PC-9 (cell line): ENCODE data around the gene EMC10. TPM values are rescaled to one million over a fixed set of nuclear protein-coding genes. Genes with fewer than 3 reads are reported as not detected.

Experiments used
- BruUV-seq: library from RNA; stranded (reverse); fragments of 400-500 nt; replicated peaks from 2 replicates; lab custom pipeline; 2021; lab: Mats Ljungman, UMichigan
- CTCF ChIA-PET: fragments of 300-600 bp; sonication (Branson Sonifier 250); formaldehyde crosslinking; loops from one replicate; lab custom pipeline; 2022; ENCODE audit warnings: antibody characterized with exemption; lab: Charles Lee
- POLR2A ChIA-PET: fragments of 300-600 bp; sonication (Branson Sonifier 250); formaldehyde crosslinking; loops from one replicate; lab custom pipeline; 2022; ENCODE audit warnings: antibody characterized with exemption; ENCODE audit not compliant: unreplicated experiment; lab: Charles Lee
- DNase-seq, 2 experiments: peaks; one replicate each; pipeline versions ENCODE4 v3.0.0 to v3.0.0-alpha.2; 2015 to 2022; ENCODE audit warnings: mixed read lengths in 1 of 2
- H2AFZ ChIP-seq: fragments of 200-600 bp; sonication (generic); 2 replicates; pipeline ENCODE4 v1.8.1; 2017; ENCODE audit warnings: antibody characterized with exemption
- H3F3A ChIP-seq: fragments of 200-600 bp; sonication (generic); 2 replicates; pipeline ENCODE4 v1.8.1; 2017; ENCODE audit warnings: antibody characterized with exemption, mild to moderate bottlenecking, low read depth; ENCODE audit not compliant: insufficient read depth
- H3K27ac ChIP-seq: fragments of 200-600 bp; sonication (generic); 2 replicates; pipeline ENCODE4 v1.6.1; 2016; ENCODE audit warnings: mixed run types
- H3K27me3 ChIP-seq: fragments of 200-600 bp; sonication (generic); 2 replicates; pipeline ENCODE4 v1.6.1; 2016; ENCODE audit warnings: low read depth, mixed run types; ENCODE audit not compliant: insufficient read depth
- H3K36me3 ChIP-seq: fragments of 200-600 bp; sonication (generic); 2 replicates; pipeline ENCODE4 v1.6.1; 2016; ENCODE audit warnings: low read depth, mixed run types
- H3K4me1 ChIP-seq: fragments of 200-600 bp; sonication (generic); replicated peaks from 2 replicates; pipeline ENCODE4 v1.6.1; 2016; ENCODE audit warnings: mixed run types; ENCODE audit not compliant: insufficient read depth
- H3K4me2 ChIP-seq: fragments of 200-600 bp; sonication (generic); 2 replicates; pipeline ENCODE4 v1.6.1; 2017; ENCODE audit warnings: mixed run types
- H3K4me3 ChIP-seq: fragments of 200-600 bp; sonication (generic); 2 replicates; pipeline ENCODE4 v1.6.1; 2016; ENCODE audit warnings: mixed run types
- H3K79me2 ChIP-seq: fragments of 200-600 bp; sonication (generic); 2 replicates; pipeline ENCODE4 v1.6.1; 2017; ENCODE audit warnings: low read depth, mixed run types
- H3K9me2 ChIP-seq: fragments of 200-600 bp; sonication (generic); 2 replicates; pipeline ENCODE4 v1.8.1; 2017; ENCODE audit warnings: mild to moderate bottlenecking; ENCODE audit not compliant: insufficient read depth
- H3K9me3 ChIP-seq: fragments of 200-600 bp; sonication (generic); 2 replicates; pipeline ENCODE4 v1.8.1; 2016; ENCODE audit warnings: low read depth; ENCODE audit not compliant: insufficient read depth
- H4K20me1 ChIP-seq: fragments of 200-600 bp; sonication (generic); 2 replicates; pipeline ENCODE4 v1.8.1; 2017; ENCODE audit not compliant: insufficient read depth
- CTCF ChIP-seq: fragments of 200-600 bp; sonication (generic); conservative IDR thresholded peaks from 2 replicates; pipeline ENCODE4 v1.6.1; 2017; ENCODE audit warnings: mixed run types, antibody characterized with exemption, mild to moderate bottlenecking, moderate library complexity
- EZH2 ChIP-seq: fragments of 200-600 bp; sonication (generic); IDR thresholded peaks from 2 replicates; pipeline ENCODE4 v1.8.0; 2017; ENCODE audit warnings: antibody characterized with exemption, low read depth
- intact Hi-C: fragments of 100-400 bp; cut with micrococcal nuclease; formaldehyde crosslinking; loops from one replicate; pipeline ENCODE4 v1.10.0; 2022; ENCODE audit not compliant: unreplicated experiment
- total RNA-seq: library from RNA; stranded (reverse); gene quantifications from 2 replicates; pipeline ENCODE4 v1.2.3, GENCODE V29; 2021

Gene EMC10
- total RNA-seq, 1 experiment from 2014 or later: 118 TPM

GRCh38 chr19:50464348-50464747 is 12.0 kb upstream of the EMC10 start:
- intact Hi-C loops: no loop called here
- BruUV-seq: no TSS peak
- ChIA-PET POLR2A (no interaction called here), CTCF (interaction anchor here (0.5 kb wide), 1 partner anchor 97 kb away, joined by 5 read pairs; no protein-coding TSS in a partner anchor)
- H3K4me3 ChIP-seq: no peak overlapping the region
- no peaks in the 10 kb centered on the region for H3F3A ChIP-seq
- peaks cover 15% of the 10 kb centered on the region for H3K27me3 ChIP-seq
- no peaks in the 10 kb centered on the region for H3K9me3 ChIP-seq
- no peak overlapping the region for H3K27ac ChIP-seq
- no peaks in the 10 kb centered on the region for H3K36me3 ChIP-seq
- H3K79me2 ChIP-seq: no peaks in the 10 kb centered on the region
- H2AFZ ChIP-seq: no peak overlapping the region
- no peak for DNase-seq
- H3K4me2 ChIP-seq: no peak overlapping the region
- H3K9me2 ChIP-seq: no peaks in the 10 kb centered on the region
- no peak for TF ChIP-seq EZH2
- no peak for TF ChIP-seq CTCF
- H4K20me1 ChIP-seq: no peaks in the 10 kb centered on the region
- H3K4me1 ChIP-seq: peaks cover 8% of the 10 kb centered on the region

- H3K27me3 ChIP-seq: peaks cover 22% of the 10 kb centered on the region
- no peak overlapping the region for H3K4me3 ChIP-seq
- DNase-seq: no peak
- H3K9me3 ChIP-seq: no peaks in the 10 kb centered on the region
- no peak overlapping the region for H3K27ac ChIP-seq
- H2AFZ ChIP-seq: no peak overlapping the region
- BruUV-seq: no TSS peak
- H3K4me1 ChIP-seq: peaks cover 8% of the 10 kb centered on the region
- H3F3A ChIP-seq: no peaks in the 10 kb centered on the region
- no peaks in the 10 kb centered on the region for H3K9me2 ChIP-seq
- H3K36me3 ChIP-seq: no peaks in the 10 kb centered on the region
- ChIA-PET POLR2A (no interaction called here), CTCF (interaction anchor here (0.5 kb wide), 2 partner anchors 97 to 166 kb away, joined by 5 to 12 read pairs; no protein-coding TSS in a partner anchor)
- H3K4me2 ChIP-seq: no peak overlapping the region
- H3K79me2 ChIP-seq: no peaks in the 10 kb centered on the region
- no peaks in the 10 kb centered on the region for H4K20me1 ChIP-seq
- intact Hi-C loops: no loop called here
- no peak for TF ChIP-seq CTCF
- TF ChIP-seq EZH2: no peak
Observed at GRCh38 chr19:50465000-50465399, 11.3 kb upstream of the EMC10 start.

- H3K79me2 ChIP-seq: no peaks in the 10 kb centered on the region
- no peak overlapping the region for H3K27ac ChIP-seq
- H3F3A ChIP-seq: no peaks in the 10 kb centered on the region
- H3K36me3 ChIP-seq: no peaks in the 10 kb centered on the region
- TF ChIP-seq EZH2 (no peak), CTCF (peak; percentile 35; the same call in 1 of the 2 replicates)
- no peaks in the 10 kb centered on the region for H4K20me1 ChIP-seq
- H3K4me1 ChIP-seq: no peaks in the 10 kb centered on the region
- DNase-seq: peak in 1 of 2 experiments; percentile 48
- no peak overlapping the region for H3K4me2 ChIP-seq
- ChIA-PET CTCF (interaction anchor here (0.6 kb wide), 1 partner anchor 327 kb away, joined by 20 read pairs; no protein-coding TSS in a partner anchor), POLR2A (interaction anchor here (0.8 kb wide), 1 partner anchor 97 kb away, joined by 5 read pairs; no protein-coding TSS in a partner anchor)
- H3K9me3 ChIP-seq: no peaks in the 10 kb centered on the region
- no peaks in the 10 kb centered on the region for H3K9me2 ChIP-seq
- intact Hi-C loops: no loop called here
- no peak overlapping the region for H2AFZ ChIP-seq
- no TSS peak for BruUV-seq
- H3K4me3 ChIP-seq: no peak overlapping the region
- peaks cover 25% of the 10 kb centered on the region for H3K27me3 ChIP-seq
Observed at GRCh38 chr19:50465986-50466705, 10.2 kb upstream of the EMC10 start.
